H1 (cell line): ENCODE data around the gene RGMB. TPM values are rescaled to one million over a fixed set of nuclear protein-coding genes. Genes with fewer than 3 reads are reported as not detected.

ENCODE experiments used
- CTCF ChIA-PET: fragments of 300-600 bp; sonication (Branson Sonifier 250); formaldehyde crosslinking; loops from one replicate; lab custom pipeline; 2021; ENCODE audit not compliant: partially characterized antibody; lab: Charles Lee
- POLR2A ChIA-PET: fragments of 300-600 bp; sonication (Branson Sonifier 250); formaldehyde crosslinking; loops from one replicate; lab custom pipeline; 2021; ENCODE audit warnings: inconsistent platforms; ENCODE audit not compliant: partially characterized antibody; lab: Charles Lee
- DNase-seq, 2 experiments: peaks; one replicate each; pipeline versions ENCODE4 v3.0.0 to v3.0.0-alpha.2; 2010 to 2022; ENCODE audit warnings: low spot score in 2 of 2, low read depth in 1 of 2, mixed read lengths in 1 of 2
- FAIRE-seq: peaks from 2 replicates; lab custom pipeline; 2011; peaks lifted over from hg19 to GRCh38; lab: Jason Lieb, UNC
- H2AFZ ChIP-seq: 2 replicates; pipeline ENCODE4 v1.8.1; 2012; ENCODE audit warnings: low read length, inconsistent platforms
- H2AK5ac ChIP-seq: 2 replicates; pipeline ENCODE4 v1.6.1; 2013; ENCODE audit warnings: low read depth, low read length
- H2BK120ac ChIP-seq: replicated peaks from 2 replicates; pipeline ENCODE3; 2013; ENCODE audit warnings: low read depth, low read length, inconsistent platforms
- H2BK12ac ChIP-seq: 2 replicates; pipeline ENCODE4 v1.6.1; 2013; ENCODE audit warnings: low read depth, low read length
- H2BK15ac ChIP-seq: 2 replicates; pipeline ENCODE4 v1.6.1; 2013; ENCODE audit warnings: low read length
- H2BK20ac ChIP-seq: 2 replicates; pipeline ENCODE4 v1.6.1; 2013; ENCODE audit warnings: low read length
- H2BK5ac ChIP-seq: 2 replicates; pipeline ENCODE4 v1.6.1; 2013; ENCODE audit warnings: low read depth, low read length
- H3K14ac ChIP-seq: 2 replicates; pipeline ENCODE4 v1.6.1; 2013; ENCODE audit warnings: inconsistent platforms; ENCODE audit not compliant: insufficient read length
- H3K18ac ChIP-seq: 2 replicates; pipeline ENCODE4 v1.6.1; 2013; ENCODE audit warnings: low read length; ENCODE audit errors: extremely low read depth
- H3K23ac ChIP-seq: 2 replicates; pipeline ENCODE4 v1.6.1; 2013; ENCODE audit warnings: inconsistent platforms; ENCODE audit not compliant: insufficient read length
- H3K23me2 ChIP-seq: 2 replicates; pipeline ENCODE4 v1.6.1; 2013; ENCODE audit warnings: low read depth, low read length
- H3K27ac ChIP-seq: 2 replicates; pipeline ENCODE4 v1.6.1; 2011; ENCODE audit warnings: low read depth, low read length, inconsistent platforms
- H3K27me3 ChIP-seq, 4 experiments: replicated peaks in 1 of 4; 1 replicate in 1 of 4; 2 replicates in 3 of 4; pipeline versions ENCODE4 v1.6.1 to v1.8.1; 2011 to 2013; ENCODE audit warnings: low read length in 3 of 4, mild to moderate bottlenecking in 3 of 4, inconsistent platforms in 2 of 4, mixed read lengths in 2 of 4, moderate library complexity in 1 of 4; ENCODE audit not compliant: control insufficient read depth in 3 of 4, insufficient read depth in 3 of 4; ENCODE audit errors: extremely low read depth in 1 of 4
- H3K36me3 ChIP-seq, 4 experiments: 2 replicates each; pipeline versions ENCODE4 v1.6.1 to v1.8.1; 2011 to 2013; ENCODE audit warnings: mild to moderate bottlenecking in 4 of 4, low read length in 3 of 4, moderate library complexity in 2 of 4, control low read depth in 1 of 4, inconsistent platforms in 1 of 4; ENCODE audit not compliant: insufficient read depth in 4 of 4, control insufficient read depth in 2 of 4
- H3K4ac ChIP-seq: replicated peaks from 2 replicates; pipeline ENCODE3; 2013; ENCODE audit warnings: low read length, low read depth, mixed read lengths, inconsistent platforms; ENCODE audit not compliant: insufficient read length
- H3K4me1 ChIP-seq, 4 experiments: replicated peaks in 1 of 4; 1 replicate in 1 of 4; 2 replicates in 3 of 4; pipeline versions ENCODE4 v1.6.1 to v1.8.1; 2011 to 2013; ENCODE audit warnings: low read length in 3 of 4, inconsistent platforms in 2 of 4, mixed read lengths in 1 of 4; ENCODE audit not compliant: insufficient read depth in 4 of 4, control insufficient read depth in 3 of 4
- H3K4me2 ChIP-seq, 2 experiments: 2 replicates each; pipeline versions ENCODE4 v1.6.1 to v1.8.1; 2011 to 2013; ENCODE audit warnings: low read depth in 2 of 2, low read length in 2 of 2, control low read depth in 1 of 2, inconsistent platforms in 1 of 2, mild to moderate bottlenecking in 1 of 2; ENCODE audit not compliant: insufficient read depth in 1 of 2
- H3K4me3 ChIP-seq, 4 experiments: fragments of 200-600, 300-600 bp in 1 of 4; sonication (generic), shearing (Covaris generic), sonication (Bioruptor Twin) in 1 of 4; 2 replicates each; pipeline versions ENCODE4 v1.5.1 to v1.8.1; 2011 to 2016; ENCODE audit warnings: low read length in 4 of 4, low read depth in 3 of 4, control low read depth in 2 of 4, inconsistent platforms in 2 of 4, mild to moderate bottlenecking in 2 of 4, mixed read lengths in 1 of 4, moderate library complexity in 1 of 4; ENCODE audit not compliant: insufficient read depth in 2 of 4; ENCODE audit errors: extremely low read depth in 1 of 4
- H3K56ac ChIP-seq: replicated peaks from 2 replicates; pipeline ENCODE3; 2013; ENCODE audit warnings: low read depth, mild to moderate bottlenecking, mixed read lengths, low read length, inconsistent platforms; ENCODE audit not compliant: insufficient read length
- H3K79me1 ChIP-seq: 2 replicates; pipeline ENCODE4 v1.6.1; 2013; ENCODE audit warnings: low read depth, low read length, control low read depth
- H3K79me2 ChIP-seq, 2 experiments: 2 replicates each; pipeline versions ENCODE4 v1.6.1 to v1.8.1; 2012 to 2013; ENCODE audit warnings: low read length in 2 of 2, mild to moderate bottlenecking in 2 of 2, inconsistent platforms in 1 of 2; ENCODE audit not compliant: insufficient read depth in 2 of 2, control insufficient read depth in 1 of 2
- H3K9ac ChIP-seq, 4 experiments: replicated peaks in 1 of 4; 1 replicate in 1 of 4; 2 replicates in 3 of 4; pipeline versions ENCODE4 v1.6.1 to v1.8.1; 2011 to 2013; ENCODE audit warnings: low read depth in 3 of 4, low read length in 3 of 4, control low read depth in 2 of 4, mild to moderate bottlenecking in 2 of 4, moderate library complexity in 2 of 4, inconsistent platforms in 1 of 4; ENCODE audit errors: extremely low read depth in 1 of 4
- H3K9me3 ChIP-seq, 2 experiments: 2 replicates each; pipeline versions ENCODE4 v1.6.1 to v1.8.1; 2012 to 2013; ENCODE audit warnings: mild to moderate bottlenecking in 2 of 2, moderate library complexity in 2 of 2, control low read depth in 1 of 2, inconsistent platforms in 1 of 2, low read depth in 1 of 2, low read length in 1 of 2, mixed read lengths in 1 of 2; ENCODE audit not compliant: insufficient read depth in 2 of 2
- H4K20me1 ChIP-seq, 2 experiments: replicated peaks in 1 of 2; 2 replicates each; pipeline versions ENCODE3 to v1.8.1; 2011 to 2013; ENCODE audit warnings: inconsistent platforms in 2 of 2, low read length in 2 of 2, mild to moderate bottlenecking in 1 of 2; ENCODE audit not compliant: insufficient read depth in 2 of 2, control insufficient read depth in 1 of 2
- H4K5ac ChIP-seq: 2 replicates; pipeline ENCODE4 v1.6.1; 2013; ENCODE audit warnings: low read length, low read depth, mixed read lengths, inconsistent platforms; ENCODE audit not compliant: insufficient read length
- H4K8ac ChIP-seq: 2 replicates; pipeline ENCODE4 v1.8.0; 2013; ENCODE audit warnings: mild to moderate bottlenecking, moderate library complexity, low read length, inconsistent platforms; ENCODE audit not compliant: insufficient read depth; ENCODE audit errors: extremely low read depth
- H4K91ac ChIP-seq: replicated peaks from 2 replicates; pipeline ENCODE3; 2013; ENCODE audit warnings: low read length, mixed read lengths, inconsistent platforms; ENCODE audit not compliant: insufficient read length
- CREB1 ChIP-seq: IDR thresholded peaks from 2 replicates; pipeline ENCODE4 v1.6.1; 2012; ENCODE audit warnings: inconsistent platforms
- JUND ChIP-seq: IDR thresholded peaks from 2 replicates; pipeline ENCODE4 v1.6.1; 2011; ENCODE audit warnings: mild to moderate bottlenecking, improper control_type of control experiment, low read length
- PHF8 ChIP-seq: fragments of 200-600 bp; sonication (generic); conservative IDR thresholded peaks from 2 replicates; pipeline ENCODE4 v1.7.1; 2012; ENCODE audit warnings: low read depth, mild to moderate bottlenecking, inconsistent platforms, low read length, moderate library complexity
- ZNF274 ChIP-seq: IDR thresholded peaks from 2 replicates; pipeline ENCODE4 v1.7.0; 2012; ENCODE audit warnings: low read length, borderline replicate concordance; ENCODE audit errors: extremely low read depth
- WGBS, 2 experiments: shearing (Covaris generic) in 1 of 2; methylation state at CpG; one replicate each; pipeline versions ENCODE4 v1.1.6 to v1.1.7; 2013 to 2015; ENCODE audit warnings: low lambda C conversion rate in 2 of 2, mixed read lengths in 2 of 2, inconsistent platforms in 1 of 2, low coverage in 1 of 2, missing lambda C conversion rate in 1 of 2; ENCODE audit not compliant: insufficient replicate concordance in 2 of 2, insufficient coverage in 1 of 2, insufficient read length in 1 of 2; ENCODE audit errors: extremely low coverage in 1 of 2, missing lambda C conversion rate in 1 of 2; 5-methylcytosine and 5-hydroxymethylcytosine counted together
- polyA plus RNA-seq, 7 experiments: library from polyadenylated mRNA; depleted of rRNA in 3 of 7; stranded (reverse) in 5 of 7; unstranded in 2 of 7; fragments of >200 nt in 5 of 7; fragments of 200-250 nt in 2 of 7; gene quantifications; 1 replicate in 5 of 7; 2 replicates in 1 of 7; 4 replicates in 1 of 7; pipeline versions ENCODE4 v1.2.1 to v1.2.3, GENCODE V29; 2011 to 2013; ENCODE audit warnings: missing spikeins in 2 of 7, mixed read lengths in 2 of 7
- total RNA-seq: library from RNA; stranded (reverse); fragmentation: NEBNext Ultra II Directional; extraction: Animal tissue kit (Norgen Biotek cat#: 25700); gene quantifications from 2 replicates; pipeline ENCODE4 v1.2.1, GENCODE V29; 2021

RGMB gene
- total and polyA plus RNA-seq, 2 of the 8 experiments (the other 6 are each of a cell fraction or from before 2014, with no cell fraction given), result 11.7 to 27.0 TPM

DNA sequence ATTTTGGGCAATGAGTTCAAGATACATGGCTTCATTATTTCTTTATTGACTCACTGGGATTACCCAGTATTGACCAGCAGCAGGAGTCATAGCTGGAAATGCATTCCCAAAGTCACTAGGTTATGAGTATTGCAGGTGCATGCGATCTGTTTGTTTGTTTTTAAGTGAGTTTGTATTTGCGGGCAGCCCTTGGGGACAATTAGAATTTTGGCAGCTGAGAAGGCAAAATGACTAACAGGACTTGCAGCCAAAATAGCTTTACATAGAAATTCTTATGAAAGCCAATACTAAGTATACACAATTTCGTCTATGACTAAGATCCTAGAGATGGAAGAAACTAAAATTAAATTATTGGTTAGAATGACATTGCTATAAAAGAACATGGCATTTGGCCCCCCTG, 18.1 kb upstream of the RGMB start:
- no peak for FAIRE-seq
- no peak for TF ChIP-seq JUND
- TF ChIP-seq ZNF274, result no peak
- TF ChIP-seq PHF8, result no peak
- no peak for TF ChIP-seq CREB1

More for the DNA sequence above, 18.1 kb upstream of the RGMB start:
- H3K14ac ChIP-seq, result no peak overlapping the region
- peaks cover 0 to 13% (median 6%) of the 10 kb centered on the region in 4 experiments; a peak in 2 of 7 replicates for H3K4me1 ChIP-seq
- no peak overlapping the region for H3K4me2 ChIP-seq
- no peaks in the 10 kb centered on the region for H3K36me3 ChIP-seq
- ChIA-PET POLR2A (interaction anchor here (0.6 kb wide), 1 partner anchor 21 kb away, joined by 3 read pairs; no protein-coding TSS in a partner anchor), CTCF (interaction anchor here (1.0 to 10.1 kb wide), 3 partner anchors 13 to 22 kb away, joined by 4 to 94 read pairs (median 4); no protein-coding TSS in a partner anchor)
- H2BK120ac ChIP-seq, result no peak overlapping the region
- H2AK5ac ChIP-seq, result no peak overlapping the region
- H2BK20ac ChIP-seq, result no peak overlapping the region
- no peak overlapping the region for H3K27ac ChIP-seq
- H4K8ac ChIP-seq, result no peak overlapping the region
- H2BK5ac ChIP-seq, result no peak overlapping the region; the same call in 1 of the 2 replicates
- 91% methylated on average over 3 of the region's 3 CpGs; no CpG with 5 or more reads in 1 of the 2 experiments for WGBS, 2 experiments
- no peak overlapping the region for H3K56ac ChIP-seq
- no peak overlapping the region for H3K18ac ChIP-seq
- H4K20me1 ChIP-seq, result no peaks in the 10 kb centered on the region
- no peak for DNase-seq
- H3K9ac ChIP-seq, result no peak overlapping the region
- no peak overlapping the region for H3K4ac ChIP-seq
- no peak overlapping the region for H3K4me3 ChIP-seq
- no peaks in the 10 kb centered on the region; the same call in 1 of the 2 replicates for H3K23me2 ChIP-seq
- H3K27me3 ChIP-seq, result no peaks in the 10 kb centered on the region
- H2AFZ ChIP-seq, result no peak overlapping the region
- H3K9me3 ChIP-seq, result 0 out of 4 replicates have a peak, but pooled peaks cover 0 to 2% of the 10 kb centered on the region in 2 experiments
- H3K79me2 ChIP-seq, result no peaks in the 10 kb centered on the region
- no peaks in the 10 kb centered on the region for H3K79me1 ChIP-seq
- no peak overlapping the region for H3K23ac ChIP-seq
- H2BK15ac ChIP-seq, result no peak overlapping the region
- no peak overlapping the region for H4K91ac ChIP-seq
- H2BK12ac ChIP-seq, result no peak overlapping the region
- no peak overlapping the region for H4K5ac ChIP-seq
